Activated CD8-positive, alpha-beta T cell treated with anti-CD3 and anti-CD28 coated beads, Interleukin-2, amount 10 ng/mL, durations not matched to agents 7 days and 5 days (primary cell): ENCODE results near the gene DNAJC7. TPM values are rescaled to one million over a fixed set of nuclear protein-coding genes. Genes with fewer than 3 reads are reported as not detected.
A peak's percentile ranks its signal among the peaks of the same experiment; 100 is the strongest.

Experiments used
- ATAC-seq: fragments of 150-1000 bp; cut with Tn5 transposase; one replicate; pipeline ENCODE4 v1.10.0; 2021; ENCODE audit warnings: moderate library complexity
- CTCF ChIA-PET: fragments of 350-600 bp; sonication (Branson Sonifier 250); formaldehyde crosslinking; loops from one replicate; lab custom pipeline; 2021; ENCODE audit warnings: antibody characterized with exemption; lab: Charles Lee
- POLR2A ChIA-PET: fragments of 350-600 bp; sonication (Branson Sonifier 250); formaldehyde crosslinking; loops from one replicate; lab custom pipeline; 2021; ENCODE audit warnings: antibody characterized with exemption; lab: Charles Lee
- DNase-seq: peaks from one replicate; pipeline ENCODE4 v3.0.0-alpha.2; 2020
- H3K27ac Mint-ChIP-seq: one replicate; pipeline ENCODE4 v1.8.0; 2021; ENCODE audit warnings: mild to moderate bottlenecking, mixed read lengths
- H3K27me3 Mint-ChIP-seq: one replicate; pipeline ENCODE4 v1.8.0; 2021; ENCODE audit warnings: low read depth, mixed read lengths
- H3K36me3 Mint-ChIP-seq: one replicate; pipeline ENCODE4 v1.8.0; 2021; ENCODE audit warnings: low read depth, mixed read lengths
- H3K4me1 Mint-ChIP-seq: one replicate; pipeline ENCODE4 v1.8.0; 2021; ENCODE audit warnings: low read depth, mixed read lengths
- H3K4me3 Mint-ChIP-seq: one replicate; pipeline ENCODE4 v1.8.0; 2021; ENCODE audit warnings: mild to moderate bottlenecking, mixed read lengths
- H3K9me3 Mint-ChIP-seq: one replicate; pipeline ENCODE4 v1.8.0; 2022; ENCODE audit warnings: mixed read lengths; ENCODE audit not compliant: insufficient read depth
- total RNA-seq, 2 experiments: library from RNA; stranded (reverse); gene quantifications; one replicate each; pipeline ENCODE4 v1.2.3, GENCODE V29; 2021

DNAJC7 gene
- total RNA-seq, 2 experiments from 2014 or later: 86.1 to 99.8 TPM

DNA sequence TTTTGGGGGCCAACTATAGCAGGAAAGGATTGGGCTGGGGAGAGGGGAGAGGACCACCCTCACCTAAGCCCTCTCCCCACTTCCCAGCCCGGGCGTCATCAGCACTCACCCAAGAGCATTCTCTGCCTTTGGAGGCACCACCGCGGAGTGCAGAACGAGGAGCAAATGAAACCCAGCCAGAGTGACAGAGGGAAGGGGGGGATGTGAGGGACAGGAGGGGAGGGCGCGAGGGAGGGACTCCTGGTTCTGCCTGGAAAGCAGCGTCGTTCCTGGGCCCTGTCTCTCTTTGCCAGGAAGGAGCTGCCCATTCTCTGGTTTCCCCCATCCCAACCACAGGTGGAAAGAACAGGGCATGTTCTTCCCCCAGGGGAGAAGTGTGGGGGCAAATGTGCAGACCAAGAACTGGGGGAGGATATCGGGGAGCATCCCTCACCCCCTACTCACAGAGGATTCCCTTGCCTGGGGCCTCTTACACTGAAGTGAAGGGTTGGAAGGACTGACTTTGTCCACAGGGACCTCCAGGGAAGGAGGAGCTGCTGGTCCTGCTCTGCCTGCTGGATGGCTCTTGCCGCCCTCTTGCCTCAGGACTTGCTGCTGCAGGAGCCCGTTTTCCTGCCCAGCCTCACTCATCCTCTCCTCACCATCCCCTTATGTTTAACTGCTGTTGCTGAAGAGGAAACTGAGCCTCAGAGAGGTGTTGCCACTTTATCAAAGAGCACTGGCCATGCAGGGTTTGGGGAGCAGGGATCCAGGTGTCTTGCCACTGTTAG, 36.7 kb upstream of the DNAJC7 start:
- POLR2A ChIA-PET: interaction anchor here (0.9 kb wide), 1 partner anchor 36 kb away, joined by 3 read pairs; the partner anchor contains the start of gene DNAJC7
- CTCF ChIA-PET: interaction anchor here (1.1 to 2.5 kb wide), 2 partner anchors 12 to 36 kb away, joined by 3 to 5 read pairs; partner anchors contain the start of gene DNAJC7
- H3K4me1 Mint-ChIP-seq: peaks cover 9% of the 10 kb centered on the region
- ATAC-seq (no peak), DNase-seq (no peak)
- H3K36me3 Mint-ChIP-seq: no peaks in the 10 kb centered on the region
- H3K9me3 Mint-ChIP-seq: no peaks in the 10 kb centered on the region
- H3K27ac Mint-ChIP-seq: no peak overlapping the region
- H3K27me3 Mint-ChIP-seq: peaks cover 39% of the 10 kb centered on the region
- no peak overlapping the region for H3K4me3 Mint-ChIP-seq

DNA sequence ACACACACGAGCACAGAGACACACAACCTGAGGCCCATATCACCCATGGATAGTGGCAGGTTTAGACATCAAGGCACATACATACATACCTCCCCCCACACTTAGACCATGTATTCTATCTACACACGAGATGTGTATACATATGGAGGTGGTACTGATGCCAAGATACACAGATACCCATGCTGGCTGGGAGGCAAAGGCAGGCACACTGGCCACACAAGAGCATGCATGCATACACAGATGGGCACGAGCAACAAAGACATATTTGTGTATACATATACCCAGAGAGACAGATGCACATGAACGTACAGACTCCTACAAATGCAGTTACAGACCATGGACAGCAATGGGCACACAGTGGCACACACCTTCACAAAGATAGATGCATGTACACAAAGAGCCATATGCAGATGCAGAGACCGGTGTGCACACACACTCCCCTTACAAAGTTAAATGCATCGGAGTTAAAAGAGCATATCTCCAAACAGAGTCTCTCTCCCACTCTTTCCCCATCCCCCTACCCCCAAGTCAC, 35.2 kb upstream of the DNAJC7 start:
- Mint-ChIP-seq H3K27me3 (peaks cover 44% of the 10 kb centered on the region), H3K9me3 (no peaks in the 10 kb centered on the region), H3K4me1 (peaks cover 9% of the 10 kb centered on the region), H3K36me3 (no peaks in the 10 kb centered on the region), H3K4me3 (no peak overlapping the region), H3K27ac (no peak overlapping the region)
- CTCF ChIA-PET: interaction anchor here (1.1 kb wide), 1 partner anchor 35 kb away, joined by 3 read pairs; the partner anchor contains the start of gene DNAJC7
- DNase-seq (no peak), ATAC-seq (no peak)
- POLR2A ChIA-PET: no interaction called here

DNA sequence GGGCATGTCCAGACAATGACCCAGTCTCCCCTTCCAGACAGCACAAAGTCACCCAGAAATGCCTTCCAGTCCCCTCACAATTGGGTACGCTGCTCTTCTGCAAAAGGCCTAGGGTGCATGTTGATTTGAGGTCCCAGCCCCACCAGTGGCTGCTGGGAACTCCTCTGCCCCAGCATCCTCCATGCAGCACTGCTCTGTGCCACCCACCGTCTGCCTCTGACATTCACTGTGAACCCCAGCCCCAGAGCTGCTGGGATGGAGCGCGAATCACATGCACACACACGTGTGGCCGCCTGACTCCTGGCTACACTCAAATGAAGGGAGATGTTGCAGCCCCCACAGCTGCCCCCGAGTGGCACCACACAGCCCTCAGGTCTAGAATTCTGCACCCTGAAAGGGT, 34.4 kb upstream of the DNAJC7 start:
- Mint-ChIP-seq H3K4me3 (no peak overlapping the region), H3K36me3 (no peaks in the 10 kb centered on the region), H3K9me3 (no peaks in the 10 kb centered on the region), H3K27me3 (peaks cover 44% of the 10 kb centered on the region), H3K27ac (no peak overlapping the region), H3K4me1 (peaks cover 9% of the 10 kb centered on the region)
- POLR2A ChIA-PET: interaction anchor here (1.4 kb wide), 1 partner anchor 57 kb away, joined by 5 read pairs; no protein-coding TSS in a partner anchor
- CTCF ChIA-PET: interaction anchor here (0.9 to 1.5 kb wide), 4 partner anchors 20 to 129 kb away, joined by 3 to 4 read pairs (median 3); no protein-coding TSS in a partner anchor
- DNase-seq (no peak), ATAC-seq (no peak)

DNA sequence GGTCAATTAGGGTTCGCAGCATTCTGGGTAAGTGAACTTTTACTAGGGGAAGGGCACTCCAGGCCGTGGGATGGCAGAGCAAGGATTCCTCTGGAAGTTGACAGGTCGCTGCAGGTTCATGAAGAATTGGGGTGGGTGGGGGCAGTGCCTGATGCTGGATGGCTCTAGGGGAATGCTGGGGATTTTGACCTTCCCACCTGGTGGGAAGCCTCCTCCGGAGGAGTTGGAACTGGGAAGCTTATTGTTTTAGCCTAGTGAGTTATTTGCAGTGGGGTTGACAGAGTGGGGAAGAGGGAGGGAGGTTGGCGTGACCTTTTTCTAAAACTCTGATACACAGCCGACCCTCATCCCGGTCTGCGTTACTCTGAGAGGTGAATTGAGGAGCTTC, 33.8 kb upstream of the DNAJC7 start:
- ATAC-seq: no peak
- H3K27me3 Mint-ChIP-seq: peaks cover 44% of the 10 kb centered on the region
- DNase-seq: no peak
- no peaks in the 10 kb centered on the region for H3K36me3 Mint-ChIP-seq
- no peak overlapping the region for H3K27ac Mint-ChIP-seq
- ChIA-PET CTCF (interaction anchor here (0.9 to 1.5 kb wide), 4 partner anchors 21 to 129 kb away, joined by 3 to 4 read pairs (median 3); no protein-coding TSS in a partner anchor), POLR2A (interaction anchor here (0.6 to 1.4 kb wide), 3 partner anchors 11 to 57 kb away, joined by 3 to 5 read pairs (median 3); no protein-coding TSS in a partner anchor)
- H3K9me3 Mint-ChIP-seq: no peaks in the 10 kb centered on the region
- H3K4me3 Mint-ChIP-seq: peak overlapping the region; percentile 59
- peaks cover 9% of the 10 kb centered on the region for H3K4me1 Mint-ChIP-seq

DNA sequence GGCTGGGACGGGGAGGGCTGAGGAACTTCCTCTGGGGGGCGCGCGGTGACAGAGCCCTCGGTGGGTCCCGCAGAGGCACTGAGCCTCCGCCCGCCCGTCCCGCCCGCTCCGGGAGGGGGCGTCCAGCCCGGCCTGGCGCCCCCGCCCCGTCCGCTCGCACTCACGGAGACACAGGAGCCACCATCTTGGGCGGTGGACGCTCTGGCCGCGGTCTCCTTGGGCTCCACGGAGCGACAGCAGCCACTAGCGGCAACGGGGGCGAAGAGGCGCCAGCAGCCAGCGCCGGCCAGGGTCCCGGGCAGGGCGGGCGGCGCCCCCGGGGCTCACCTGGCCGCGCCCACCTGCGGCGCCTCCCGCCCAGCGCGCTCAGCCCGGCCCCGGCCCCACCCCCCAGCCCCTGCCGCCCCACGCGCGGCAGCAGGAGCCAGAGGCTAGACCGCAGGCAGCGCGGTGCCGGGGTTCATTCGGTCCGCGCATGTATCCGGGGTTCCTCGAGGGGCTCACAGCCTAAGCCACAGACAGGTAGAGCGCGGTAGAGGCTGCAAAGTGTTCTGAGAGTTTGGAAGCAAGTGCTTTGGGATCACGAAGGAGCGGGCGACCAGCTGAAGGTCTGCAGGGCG, 33.3 kb upstream of the DNAJC7 start, which contains the start of gene C17orf113:
Gene C17orf113, minus strand, starts transcription at position 209 of the 620 bp plus-strand sequence. CDS start 7,225 bp downstream, outside the sequence.
- Mint-ChIP-seq H3K9me3 (no peaks in the 10 kb centered on the region), H3K4me3 (peak within 1 kb of the TSS; percentile 59), H3K36me3 (no peaks in the 10 kb centered on the region), H3K27me3 (peaks cover 47% of the 10 kb centered on the region), H3K27ac (no peak within 1 kb of the TSS), H3K4me1 (peaks cover 9% of the 10 kb centered on the region)
- POLR2A ChIA-PET: interaction anchor here (0.6 to 1.4 kb wide), 4 partner anchors 11 to 58 kb away, joined by 3 to 5 read pairs (median 4); partner anchors contain the start of gene DNAJC7
- CTCF ChIA-PET: interaction anchor here (0.9 to 1.5 kb wide), 3 partner anchors 21 to 130 kb away, joined by 3 to 4 read pairs (median 3); no protein-coding TSS in a partner anchor
- DNase-seq (peak; percentile 64), ATAC-seq (peak; percentile 86)

DNA sequence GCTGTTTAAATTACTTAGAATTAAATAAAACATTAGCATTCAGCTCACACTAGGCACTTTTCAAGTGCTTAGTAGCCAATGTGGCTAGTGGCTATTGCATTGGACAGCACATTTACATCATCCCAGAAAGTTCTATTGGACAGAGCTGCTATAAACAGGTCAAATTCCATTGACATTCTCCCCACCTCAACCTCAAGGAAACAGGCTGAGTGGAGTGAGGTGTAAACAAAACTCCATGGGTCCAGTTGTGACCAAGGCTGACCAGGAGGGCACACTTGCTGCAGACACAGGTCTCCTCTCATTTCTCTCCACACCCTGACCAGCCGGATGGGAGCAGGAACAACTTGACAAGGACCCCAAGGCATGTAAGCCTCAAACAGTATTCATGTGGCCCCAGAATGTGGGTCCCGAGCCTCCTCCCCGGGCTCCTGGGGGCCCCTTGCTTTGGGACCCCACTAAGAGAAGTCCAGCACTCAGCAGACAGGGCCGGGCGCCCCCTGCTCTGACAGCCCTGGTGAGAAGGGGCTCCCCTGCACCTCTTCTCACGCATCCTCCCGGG, 32.7 kb upstream of the DNAJC7 start:
- POLR2A ChIA-PET: interaction anchor here (0.8 kb wide), 2 partner anchors 33 to 361 kb away, joined by 3 to 4 read pairs; partner anchors contain the start of genes DNAJC7 and EIF1
- Mint-ChIP-seq H3K27ac (no peak overlapping the region), H3K36me3 (no peaks in the 10 kb centered on the region), H3K4me3 (peak overlapping the region; percentile 48), H3K27me3 (peaks cover 47% of the 10 kb centered on the region), H3K9me3 (no peaks in the 10 kb centered on the region), H3K4me1 (peaks cover 9% of the 10 kb centered on the region)
- CTCF ChIA-PET: interaction anchor here (0.7 to 1.3 kb wide), 6 partner anchors 9 to 62 kb away, joined by 3 to 5 read pairs (median 3); partner anchors contain the start of genes DHX58 and NKIRAS2
- ATAC-seq (no peak), DNase-seq (no peak)

DNA sequence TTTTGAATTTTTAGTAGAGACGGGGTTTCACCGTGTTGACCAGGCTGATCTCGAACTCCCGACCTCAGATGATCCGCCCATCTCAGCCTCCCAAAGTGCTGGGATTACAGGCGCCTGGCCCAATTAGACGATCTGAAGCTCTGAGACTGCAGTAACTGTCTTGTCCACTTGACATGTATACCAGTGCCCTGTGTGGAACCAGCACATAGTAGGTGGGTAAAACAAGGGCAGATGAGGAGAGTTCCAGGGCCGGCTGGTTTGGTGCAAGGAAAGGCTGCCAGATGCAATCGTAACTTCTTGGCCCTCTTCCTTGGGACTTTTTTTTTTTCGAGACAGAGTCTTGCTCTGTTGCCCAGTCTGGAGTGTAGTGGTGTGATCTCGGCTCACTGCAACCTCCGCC, 30.1 kb upstream of the DNAJC7 start:
- ChIA-PET CTCF (interaction anchor here (0.7 kb wide), 1 partner anchor 15 kb away, joined by 3 read pairs; no protein-coding TSS in a partner anchor), POLR2A (no interaction called here)
- Mint-ChIP-seq H3K27ac (no peak overlapping the region), H3K4me3 (no peak overlapping the region), H3K27me3 (peaks cover 35% of the 10 kb centered on the region), H3K9me3 (no peaks in the 10 kb centered on the region), H3K4me1 (peaks cover 9% of the 10 kb centered on the region), H3K36me3 (no peaks in the 10 kb centered on the region)
- no peak for ATAC-seq
- DNase-seq: no peak

DNA sequence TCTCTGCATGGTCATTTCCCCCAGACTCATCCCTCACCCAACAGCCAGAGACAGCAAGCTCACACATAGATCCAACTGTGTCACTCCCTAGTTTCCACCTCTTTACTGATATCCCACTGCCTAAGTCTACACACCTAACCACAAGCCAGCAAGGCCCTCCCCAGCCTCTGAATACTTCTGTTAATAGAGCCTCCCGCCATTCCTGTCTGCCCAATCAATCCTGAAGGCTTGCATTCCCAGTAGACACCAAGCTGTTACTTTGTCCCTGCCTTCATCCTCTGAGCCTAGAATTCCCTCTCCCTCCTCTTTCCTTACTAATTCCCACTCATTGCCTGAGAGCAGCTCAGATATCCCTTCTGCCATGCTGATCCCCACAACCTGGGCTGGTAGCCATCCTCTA, 28.5 kb upstream of the DNAJC7 start:
- ATAC-seq (no peak), DNase-seq (no peak)
- peaks cover 5% of the 10 kb centered on the region for H3K4me1 Mint-ChIP-seq
- no peaks in the 10 kb centered on the region for H3K36me3 Mint-ChIP-seq
- no peak overlapping the region for H3K27ac Mint-ChIP-seq
- ChIA-PET CTCF (interaction anchor here (0.7 to 1.4 kb wide), 3 partner anchors 12 to 83 kb away, joined by 3 to 4 read pairs (median 3); no protein-coding TSS in a partner anchor), POLR2A (no interaction called here)
- H3K9me3 Mint-ChIP-seq: no peaks in the 10 kb centered on the region
- H3K4me3 Mint-ChIP-seq: no peak overlapping the region
- peaks cover 18% of the 10 kb centered on the region for H3K27me3 Mint-ChIP-seq

DNA sequence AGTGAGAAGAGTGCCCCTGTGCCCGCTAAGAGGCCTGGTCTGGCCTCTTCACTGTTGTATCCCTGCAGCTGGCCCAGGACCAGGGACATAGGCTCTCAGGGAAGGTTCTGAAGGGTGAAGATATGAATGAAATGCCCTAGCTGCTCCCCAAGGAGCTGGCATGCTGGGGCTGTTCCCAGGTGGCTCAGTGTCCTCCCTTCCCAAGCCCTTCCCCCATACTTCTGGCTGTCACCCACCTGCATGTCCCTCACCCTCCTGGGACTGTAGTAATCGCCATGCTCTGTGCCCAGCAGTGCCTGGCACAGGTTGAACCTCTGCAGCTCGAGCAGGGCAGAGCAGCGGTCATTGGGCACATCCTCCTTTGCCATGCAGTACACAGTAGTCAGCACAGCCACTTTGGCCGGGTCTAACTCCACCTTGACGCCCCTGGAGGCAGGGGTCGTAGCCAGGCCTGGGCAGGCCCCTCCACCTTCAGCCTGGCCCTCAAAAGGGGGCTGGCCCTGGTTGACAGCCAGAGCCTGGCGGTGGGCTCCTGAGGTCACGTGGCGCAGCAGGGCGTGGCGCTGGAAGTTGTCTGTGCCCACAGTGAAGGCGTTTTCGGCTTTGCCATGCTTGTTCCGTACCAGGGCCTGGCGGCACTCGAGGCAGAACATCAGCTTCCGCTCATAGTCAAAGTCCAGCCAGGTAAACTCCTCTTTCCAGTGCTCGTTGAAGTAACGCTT, 25.5 kb upstream of the DNAJC7 start:
- H3K27me3 Mint-ChIP-seq: peaks cover 7% of the 10 kb centered on the region
- no peak overlapping the region for H3K4me3 Mint-ChIP-seq
- ChIA-PET CTCF (no interaction called here), POLR2A (no interaction called here)
- no peak for DNase-seq
- H3K9me3 Mint-ChIP-seq: no peaks in the 10 kb centered on the region
- H3K27ac Mint-ChIP-seq: no peak overlapping the region
- H3K36me3 Mint-ChIP-seq: no peaks in the 10 kb centered on the region
- no peak for ATAC-seq
- H3K4me1 Mint-ChIP-seq: no peaks in the 10 kb centered on the region

DNA sequence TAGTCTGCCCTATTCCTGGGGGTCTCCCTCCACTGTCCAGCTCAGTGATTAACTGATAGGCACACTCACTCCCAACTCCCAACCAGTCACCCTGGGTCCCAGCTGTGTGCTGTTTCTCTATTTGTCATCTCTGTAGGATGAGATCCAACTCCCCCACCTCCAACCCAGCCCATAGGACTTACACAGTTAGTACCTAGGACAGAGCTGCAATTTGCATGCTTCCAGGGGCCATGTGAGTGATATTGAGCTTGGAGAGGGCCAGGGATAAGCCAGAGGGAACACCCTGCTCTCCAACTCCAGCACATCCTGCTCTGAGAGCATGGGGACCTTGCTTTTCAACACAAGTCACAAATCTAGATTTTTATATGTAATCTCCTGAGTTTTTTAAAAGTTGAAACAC, 24.4 kb upstream of the DNAJC7 start:
- Mint-ChIP-seq H3K9me3 (no peaks in the 10 kb centered on the region), H3K4me3 (no peak overlapping the region), H3K27ac (no peak overlapping the region), H3K36me3 (no peaks in the 10 kb centered on the region), H3K4me1 (no peaks in the 10 kb centered on the region), H3K27me3 (peaks cover 7% of the 10 kb centered on the region)
- ChIA-PET CTCF (interaction anchor here (0.9 to 1.9 kb wide), 8 partner anchors 8 to 361 kb away, joined by 3 to 7 read pairs (median 5); partner anchors contain the start of gene NKIRAS2), POLR2A (interaction anchor here (1.6 kb wide), 1 partner anchor 25 kb away, joined by 3 read pairs; the partner anchor contains the start of gene DNAJC7)
- DNase-seq: no peak
- ATAC-seq: no peak
